Esophagus muscularis mucosa (tissue), 4 donors: ENCODE data around the gene ALDOA. TPM values are rescaled to one million over a fixed set of nuclear protein-coding genes. Genes with fewer than 3 reads are reported as not detected.

ENCODE experiments used
- DNase-seq: peaks from one replicate; pipeline ENCODE4 v3.0.0-alpha.2; 2017; ENCODE audit errors: extremely low spot score
- H3K27ac ChIP-seq, 4 donors: fragments of 200-600 bp; sonication (generic); replicated peaks in 1 of 4; 1 replicate in 3 of 4; 2 replicates in 1 of 4; pipeline ENCODE4 v1.5.1; 2016 to 2019; ENCODE audit warnings: mild to moderate bottlenecking in 1 of 4
- H3K27me3 ChIP-seq, 4 donors: fragments of 200-600 bp; sonication (generic); one replicate each; pipeline versions ENCODE4 v1.5.1 to v1.6.0; 2016 to 2019
- H3K36me3 ChIP-seq, 4 donors: fragments of 200-600 bp; sonication (generic); one replicate each; pipeline ENCODE4 v1.5.1; 2016 to 2019
- H3K4me1 ChIP-seq, 4 donors: fragments of 200-600 bp; sonication (generic); one replicate each; pipeline ENCODE4 v1.5.1; 2016 to 2019
- H3K4me3 ChIP-seq, 4 donors: fragments of 200-600 bp; sonication (generic); 1 replicate in 2 of 4; 2 replicates in 2 of 4; pipeline ENCODE4 v1.5.1; 2016 to 2019; ENCODE audit warnings: mild to moderate bottlenecking in 4 of 4, moderate library complexity in 1 of 4
- H3K9me3 ChIP-seq, 4 donors: fragments of 200-600 bp; sonication (generic); 1 replicate in 3 of 4; 2 replicates in 1 of 4; pipeline ENCODE4 v1.5.1; 2016 to 2019
- CTCF ChIP-seq, 3 experiments: fragments of 200-600 bp in 2 of 3; fragments of 450-650 bp in 1 of 3; sonication (generic) in 2 of 3; IDR thresholded peaks; one replicate each; pipeline ENCODE4 v1.5.1; 2017 to 2019; ENCODE audit warnings: antibody characterized with exemption in 3 of 3, mild to moderate bottlenecking in 2 of 3, moderate library complexity in 1 of 3
- EP300 ChIP-seq: sonication (generic); formaldehyde crosslinking; IDR thresholded peaks from one replicate; pipeline ENCODE4 v1.6.1; 2017; ENCODE audit warnings: antibody characterized with exemption
- POLR2A ChIP-seq: fragments of 450-650 bp; IDR thresholded peaks from one replicate; pipeline ENCODE4 v1.6.1; 2017; ENCODE audit warnings: antibody characterized with exemption, moderate library complexity, mild to moderate bottlenecking, low read depth
- POLR2AphosphoS5 ChIP-seq, 2 donors: sonication (generic); formaldehyde crosslinking; IDR thresholded peaks; one replicate each; pipeline ENCODE4 v1.6.1; 2017; ENCODE audit warnings: antibody characterized with exemption in 2 of 2
- WGBS: methylation state at CpG from one replicate; pipeline ENCODE4 v1.1.5; 2018; 5-methylcytosine and 5-hydroxymethylcytosine counted together
- intact Hi-C: fragments of 100-400 bp; cut with DNase I; formaldehyde crosslinking; loops from one replicate; pipeline ENCODE4 v1.15.1; 2023
- total RNA-seq, 4 donors: library from RNA; depleted of rRNA; stranded (reverse); fragments of >200 nt; gene quantifications; one replicate each; pipeline versions ENCODE4 v1.1.0 to v1.2.1, GENCODE V29; 2016

Gene ALDOA
- total RNA-seq, 4 donors from 2014 or later, result 1,300 to 1,765 (median 1,454) TPM

GRCh38 chr16:30066761-30067583 is 1.4 kb downstream of the ALDOA start:
- no peak for DNase-seq
- peaks cover 45 to 53% (median 51%) of the 10 kb centered on the region in 4 donors for H3K36me3 ChIP-seq
- H3K27me3 ChIP-seq, result no peaks in the 10 kb centered on the region
- no peaks in the 10 kb centered on the region for H3K9me3 ChIP-seq
- WGBS, result 43% methylated on average over 8 of the region's 21 CpGs
- H3K27ac ChIP-seq, result peak overlapping the region; percentile 98 to 100 (median 99)
- intact Hi-C loops, result no loop called here
- TF ChIP-seq CTCF (IDR thresholded peaks at IDR 0.05) (no peak), POLR2AphosphoS5 (IDR thresholded peaks at IDR 0.05) (no peak), EP300 (no peak), POLR2A (no peak)
- peaks cover 51 to 77% (median 73%) of the 10 kb centered on the region in 4 donors for H3K4me1 ChIP-seq
- peak overlapping the region; percentile 75 to 99 (median 92) for H3K4me3 ChIP-seq

GRCh38 chr16:30067584-30067916 is 2.0 kb downstream of the ALDOA start:
- intact Hi-C loops, result no loop called here
- peaks cover 48 to 59% (median 56%) of the 10 kb centered on the region in 4 donors for H3K36me3 ChIP-seq
- peak overlapping the region; percentile 75 to 99 (median 92) for H3K4me3 ChIP-seq

GRCh38 chr16:30068333-30068732 is 2.8 kb downstream of the ALDOA start:
- 74% methylated on average over 8 of the region's 9 CpGs for WGBS
- intact Hi-C loops, result no loop called here
- peak overlapping the region; percentile 98 to 100 (median 99) for H3K27ac ChIP-seq
- DNase-seq, result no peak
- no peak for TF ChIP-seq EP300
- TF ChIP-seq POLR2A, result no peak
- no peak for TF ChIP-seq POLR2AphosphoS5 (IDR thresholded peaks at IDR 0.05)
- no peak for TF ChIP-seq CTCF (IDR thresholded peaks at IDR 0.05)
- peak overlapping the region in 2 of 4 donors; percentile 92 to 99 for H3K4me3 ChIP-seq
- no peaks in the 10 kb centered on the region for H3K27me3 ChIP-seq
- peaks cover 45 to 67% (median 63%) of the 10 kb centered on the region in 4 donors for H3K4me1 ChIP-seq
- peaks cover 55 to 67% (median 64%) of the 10 kb centered on the region in 4 donors for H3K36me3 ChIP-seq
- no peaks in the 10 kb centered on the region for H3K9me3 ChIP-seq

More at GRCh38 chr16:30067584-30067916, 2.0 kb downstream of the ALDOA start:
- Histone ChIP-seq H3K4me1 (peaks cover 51 to 75% (median 70%) of the 10 kb centered on the region in 4 donors), H3K27ac (peak overlapping the region; percentile 98 to 100 (median 99)), H3K9me3 (no peaks in the 10 kb centered on the region), H3K27me3 (no peaks in the 10 kb centered on the region)
- no peak for DNase-seq
- WGBS, result 75% methylated on average over 6 of the region's 6 CpGs
- no peak for TF ChIP-seq POLR2AphosphoS5 (IDR thresholded peaks at IDR 0.05)
- no peak for TF ChIP-seq POLR2A
- TF ChIP-seq CTCF (IDR thresholded peaks at IDR 0.05), result no peak
- no peak for TF ChIP-seq EP300

GRCh38 chr16:30068750-30069610 is 3.4 kb downstream of the ALDOA start:
- intact Hi-C loops, result no loop called here
- TF ChIP-seq CTCF (IDR thresholded peaks at IDR 0.05), result peak in 1 of 3 experiments; percentile 45
- TF ChIP-seq POLR2A, result no peak
- TF ChIP-seq POLR2AphosphoS5 (IDR thresholded peaks at IDR 0.05), result no peak
- no peak for TF ChIP-seq EP300
- Histone ChIP-seq H3K4me1 (peaks cover 40 to 61% (median 56%) of the 10 kb centered on the region in 4 donors), H3K9me3 (no peaks in the 10 kb centered on the region), H3K4me3 (peak overlapping the region in 3 of 4 donors; percentile 24 to 99 (median 30)), H3K27ac (peak overlapping the region; percentile 98 to 100 (median 99)), H3K27me3 (no peaks in the 10 kb centered on the region), H3K36me3 (peaks cover 55 to 73% (median 68%) of the 10 kb centered on the region in 4 donors)
- WGBS, result 71% methylated on average over 14 of the region's 17 CpGs
- DNase-seq, result no peak
